ENCODE results near the gene ESR1.
A peak's percentile ranks its signal among the peaks of the same experiment; 100 is the strongest.

Gene ESR1

DNA sequence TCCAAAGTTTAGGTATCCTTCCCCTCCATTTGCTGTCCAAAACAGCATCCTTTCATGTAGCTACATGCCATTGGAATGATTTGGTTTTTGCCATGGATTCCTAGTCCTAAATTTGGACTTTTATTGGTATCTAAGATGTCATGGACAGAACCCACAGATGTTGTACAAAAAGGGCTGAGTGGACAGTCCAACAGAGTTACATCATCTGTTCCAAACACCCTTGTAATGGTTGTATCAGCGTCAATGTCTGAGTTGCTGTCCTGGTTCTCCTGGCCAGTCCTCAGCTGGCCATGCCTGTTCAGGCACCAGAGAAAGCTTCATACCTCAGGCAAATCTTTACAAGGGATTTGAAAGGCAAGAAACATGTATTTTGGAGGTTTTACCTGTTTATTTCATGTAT lies 191.3 kb downstream of the ESR1 start:
- no peak for DNase-seq
- no peaks in the 10 kb centered on the region for H3K27me3 ChIP-seq (replicated peaks)
- no peak overlapping the region for H3K4me3 ChIP-seq (ENCODE audit: low read depth, low read length)
- no peak overlapping the region for H3K27ac ChIP-seq
- in situ Hi-C loops (cut with HindIII; ENCODE audit: low pct_ligation_motif_present, low sequenced_read_pairs) = no loop called here
- TF ChIP-seq, protein P1, sequence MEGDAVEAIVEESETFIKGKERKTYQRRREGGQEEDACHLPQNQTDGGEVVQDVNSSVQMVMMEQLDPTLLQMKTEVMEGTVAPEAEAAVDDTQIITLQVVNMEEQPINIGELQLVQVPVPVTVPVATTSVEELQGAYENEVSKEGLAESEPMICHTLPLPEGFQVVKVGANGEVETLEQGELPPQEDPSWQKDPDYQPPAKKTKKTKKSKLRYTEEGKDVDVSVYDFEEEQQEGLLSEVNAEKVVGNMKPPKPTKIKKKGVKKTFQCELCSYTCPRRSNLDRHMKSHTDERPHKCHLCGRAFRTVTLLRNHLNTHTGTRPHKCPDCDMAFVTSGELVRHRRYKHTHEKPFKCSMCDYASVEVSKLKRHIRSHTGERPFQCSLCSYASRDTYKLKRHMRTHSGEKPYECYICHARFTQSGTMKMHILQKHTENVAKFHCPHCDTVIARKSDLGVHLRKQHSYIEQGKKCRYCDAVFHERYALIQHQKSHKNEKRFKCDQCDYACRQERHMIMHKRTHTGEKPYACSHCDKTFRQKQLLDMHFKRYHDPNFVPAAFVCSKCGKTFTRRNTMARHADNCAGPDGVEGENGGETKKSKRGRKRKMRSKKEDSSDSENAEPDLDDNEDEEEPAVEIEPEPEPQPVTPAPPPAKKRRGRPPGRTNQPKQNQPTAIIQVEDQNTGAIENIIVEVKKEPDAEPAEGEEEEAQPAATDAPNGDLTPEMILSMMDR (IDR thresholded peaks at IDR 0.05; ENCODE audit: low read depth, low read length, missing control alignments) = no peak
- H3K36me3 ChIP-seq (replicated peaks) = no peaks in the 10 kb centered on the region

GRCh38 chr6:151999194-151999593 lies 191.7 kb downstream of the ESR1 start:
- Histone ChIP-seq H3K27ac (no peak overlapping the region), H3K36me3 (replicated peaks) (no peaks in the 10 kb centered on the region), H3K4me3 (ENCODE audit: low read depth, low read length) (no peak overlapping the region), H3K27me3 (replicated peaks) (no peaks in the 10 kb centered on the region)
- no peak for DNase-seq
- TF ChIP-seq, protein P1 (IDR thresholded peaks at IDR 0.05; ENCODE audit: low read depth, low read length, missing control alignments) = no peak
- in situ Hi-C loops (cut with HindIII; ENCODE audit: low pct_ligation_motif_present, low sequenced_read_pairs) = no loop called here

GRCh38 chr6:152001408-152001807 lies 193.9 kb downstream of the ESR1 start:
- Histone ChIP-seq H3K4me3 (ENCODE audit: low read depth, low read length) (no peak overlapping the region), H3K27me3 (replicated peaks) (no peaks in the 10 kb centered on the region), H3K27ac (no peak overlapping the region), H3K36me3 (replicated peaks) (no peaks in the 10 kb centered on the region)
- TF ChIP-seq, protein P1 (IDR thresholded peaks at IDR 0.05; ENCODE audit: low read depth, low read length, missing control alignments) = no peak
- in situ Hi-C loops (cut with HindIII; ENCODE audit: low pct_ligation_motif_present, low sequenced_read_pairs) = no loop called here
- no peak for DNase-seq

- Histone ChIP-seq H3K27ac (no peak overlapping the region), H3K4me3 (ENCODE audit: low read depth, low read length) (no peak overlapping the region), H3K36me3 (replicated peaks) (no peaks in the 10 kb centered on the region), H3K27me3 (replicated peaks) (no peaks in the 10 kb centered on the region)
- DNase-seq = no peak
- TF ChIP-seq, protein P1 (IDR thresholded peaks at IDR 0.05; ENCODE audit: low read depth, low read length, missing control alignments) = no peak
- in situ Hi-C loops (cut with HindIII; ENCODE audit: low pct_ligation_motif_present, low sequenced_read_pairs) = no loop called here
Observed at GRCh38 chr6:152002306-152002705, 194.8 kb downstream of the ESR1 start.

DNA sequence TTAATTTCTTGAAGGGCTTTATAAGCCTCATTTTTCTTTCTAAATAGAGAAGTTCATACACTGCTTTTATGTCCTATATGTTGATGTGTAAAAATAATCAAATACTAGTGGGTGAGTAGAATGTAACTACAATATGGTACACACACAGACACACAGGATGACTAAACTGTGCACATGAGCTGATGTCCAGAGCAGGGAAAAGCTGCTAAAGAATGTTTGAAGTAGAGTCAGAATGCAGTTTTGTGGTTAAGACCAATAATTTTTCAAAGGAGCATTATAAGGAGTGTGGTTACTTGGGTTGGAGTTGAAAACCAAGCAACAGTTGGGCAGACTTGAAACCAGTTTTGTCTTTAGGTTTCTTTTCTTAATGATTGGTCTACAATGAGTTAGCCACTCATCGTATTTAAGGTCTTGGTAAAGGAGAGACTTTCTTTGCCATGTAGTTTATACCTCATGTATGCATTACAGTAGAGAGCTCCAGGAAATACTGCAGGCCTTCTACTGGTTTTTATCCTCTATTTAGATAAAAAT lies 196.6 kb downstream of the ESR1 start:
- in situ Hi-C loops (cut with HindIII; ENCODE audit: low pct_ligation_motif_present, low sequenced_read_pairs) = no loop called here
- Histone ChIP-seq H3K27me3 (replicated peaks) (no peaks in the 10 kb centered on the region), H3K4me3 (ENCODE audit: low read depth, low read length) (no peak overlapping the region), H3K27ac (no peak overlapping the region), H3K36me3 (replicated peaks) (no peaks in the 10 kb centered on the region)
- DNase-seq = peak; percentile 4
- TF ChIP-seq, protein P1 (IDR thresholded peaks at IDR 0.05; ENCODE audit: low read depth, low read length, missing control alignments) = no peak

DNA sequence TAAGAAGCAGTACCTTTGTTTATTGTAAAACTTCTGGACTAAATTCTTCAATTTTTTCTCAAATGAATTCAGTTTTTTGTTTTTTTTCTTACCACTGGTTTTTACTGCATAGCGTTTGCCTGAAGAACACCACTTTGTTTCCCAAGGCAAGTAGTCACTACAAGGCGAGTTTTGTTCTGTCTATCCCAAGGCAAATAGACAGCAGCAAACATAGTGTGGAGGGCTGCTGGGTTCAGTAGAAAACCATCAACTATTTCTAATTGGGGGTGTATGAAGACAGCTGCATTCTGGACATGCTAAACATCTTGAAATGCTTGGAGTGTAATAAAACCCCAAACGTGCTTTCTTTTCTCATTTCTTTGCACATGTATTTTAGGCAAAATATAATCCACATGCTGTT lies 197.4 kb downstream of the ESR1 start:
- H3K36me3 ChIP-seq (replicated peaks) = no peaks in the 10 kb centered on the region
- DNase-seq = no peak
- no peaks in the 10 kb centered on the region for H3K27me3 ChIP-seq (replicated peaks)
- no peak overlapping the region for H3K4me3 ChIP-seq (ENCODE audit: low read depth, low read length)
- in situ Hi-C loops (cut with HindIII; ENCODE audit: low pct_ligation_motif_present, low sequenced_read_pairs) = no loop called here
- TF ChIP-seq, protein P1 (IDR thresholded peaks at IDR 0.05; ENCODE audit: low read depth, low read length, missing control alignments) = no peak
- H3K27ac ChIP-seq = no peak overlapping the region

All from brain microvascular endothelial cell (primary cell).